K562 (cell line): ENCODE results near the gene CAGE1. TPM values are rescaled to one million over a fixed set of nuclear protein-coding genes. Genes with fewer than 3 reads are reported as not detected.

ENCODE experiments used
- CHD4 ChIP-seq: fragments of 200-600 bp; sonication (generic); IDR thresholded peaks from 3 replicates; pipeline ENCODE4 v1.6.1; 2012; ENCODE audit warnings: low read depth, mild to moderate bottlenecking, mixed read lengths, low read length, inconsistent platforms; ENCODE audit not compliant: insufficient read depth, insufficient replicate concordance, poor library complexity, severe bottlenecking
- CLOCK ChIP-seq: fragments of 250-450 bp; sonication (Bioruptor Pico); IDR thresholded peaks from 2 replicates; pipeline ENCODE4 v1.4.0; 2020; ENCODE audit warnings: mild to moderate bottlenecking, moderate library complexity, borderline replicate concordance
- CTCF ChIP-seq, 3 experiments: IDR thresholded peaks in 2 of 3; conservative IDR thresholded peaks in 1 of 3; 2 replicates each; pipeline ENCODE4 v1.5.1; 2011 to 2012; ENCODE audit warnings: low read length in 3 of 3, mild to moderate bottlenecking in 3 of 3, control low read depth in 2 of 3, improper control_type of control experiment in 1 of 3, inconsistent platforms in 1 of 3, low read depth in 1 of 3, mixed read lengths in 1 of 3, moderate library complexity in 1 of 3; ENCODE audit not compliant: insufficient read depth in 2 of 3
- EHMT2 ChIP-seq: fragments of 450-650 bp; IDR thresholded peaks from 2 replicates; pipeline ENCODE4 v1.6.1; 2018; ENCODE audit warnings: antibody characterized with exemption
- FOSL1 ChIP-seq: fragments of 200-800 bp; sonication (Bioruptor generic); conservative IDR thresholded peaks from 2 replicates; pipeline ENCODE4 v1.6.1; 2016; ENCODE audit warnings: missing genetic modification characterization, missing compliant biosample characterization
- HDGF ChIP-seq: fragments of 450-650 bp; IDR thresholded peaks from 2 replicates; pipeline ENCODE4 v1.6.1; 2016
- MLLT1 ChIP-seq, 2 experiments: fragments of 450-650 bp; IDR thresholded peaks; 2 replicates each; pipeline ENCODE4 v1.6.1; 2016
- MLX ChIP-seq, 2 experiments: fragments of 450-650 bp in 1 of 2; sonication (generic) in 1 of 2; formaldehyde crosslinking; conservative IDR thresholded peaks; 2 replicates each; pipeline versions ENCODE4 v1.4.0 to v1.8.1; 2020 to 2022; ENCODE audit warnings: mild to moderate bottlenecking in 1 of 2, missing genetic modification reagents in 1 of 2
- PHF20 ChIP-seq: fragments of 450-650 bp; IDR thresholded peaks from 2 replicates; pipeline ENCODE4 v1.6.1; 2018; ENCODE audit not compliant: partially characterized antibody
- PTRF ChIP-seq: fragments of 450-650 bp; IDR thresholded peaks from 2 replicates; pipeline ENCODE4 v1.6.1; 2016; ENCODE audit warnings: mild to moderate bottlenecking, missing genetic modification characterization, missing compliant biosample characterization
- SAFB2 ChIP-seq: fragments of 200-400 bp; formaldehyde crosslinking; IDR thresholded peaks from 2 replicates; pipeline ENCODE4 v1.6.1; 2018; ENCODE audit warnings: borderline replicate concordance, low read length, low read depth, moderate library complexity; ENCODE audit not compliant: severe bottlenecking
- SIN3A ChIP-seq, 2 experiments: fragments of 150-350 bp in 1 of 2; IDR thresholded peaks; 2 replicates each; pipeline ENCODE4 v1.6.1; 2011 to 2016; ENCODE audit warnings: borderline replicate concordance in 2 of 2, low read depth in 2 of 2, low read length in 2 of 2, mild to moderate bottlenecking in 2 of 2, moderate library complexity in 2 of 2; ENCODE audit not compliant: control insufficient read depth in 1 of 2
- TCF7L2 ChIP-seq: fragments of 150-350 bp; IDR thresholded peaks from 2 replicates; pipeline ENCODE4 v1.6.1; 2016; ENCODE audit warnings: low read depth, mild to moderate bottlenecking, low read length, moderate library complexity
- ZNF23 ChIP-seq: fragments of 250-450 bp; sonication (Bioruptor Pico); IDR thresholded peaks from 2 replicates; pipeline ENCODE4 v1.4.0; 2020; ENCODE audit warnings: mild to moderate bottlenecking
- ZNF316 ChIP-seq: fragments of 450-650 bp; IDR thresholded peaks from 2 replicates; pipeline ENCODE4 v1.6.1; 2016
- ZNF507 ChIP-seq: conservative IDR thresholded peaks from 2 replicates; pipeline ENCODE4 v1.6.1; 2017; ENCODE audit warnings: missing genetic modification characterization, missing compliant biosample characterization
- ZNF589 ChIP-seq: fragments of 200-800 bp; sonication (Bioruptor generic); IDR thresholded peaks from 2 replicates; pipeline ENCODE4 v1.6.1; 2016; ENCODE audit warnings: low read depth, missing genetic modification characterization, missing compliant biosample characterization
- ZNF695 ChIP-seq: fragments of 450-650 bp; formaldehyde crosslinking; IDR thresholded peaks from 2 replicates; pipeline ENCODE4 v1.4.0; 2020; ENCODE audit warnings: mild to moderate bottlenecking, moderate library complexity
- ZSCAN32 ChIP-seq: fragments of 450-650 bp; formaldehyde crosslinking; IDR thresholded peaks from 2 replicates; pipeline ENCODE4 v1.4.0; 2020; ENCODE audit warnings: mild to moderate bottlenecking, moderate library complexity
- polyA plus RNA-seq, 8 experiments: library from polyadenylated mRNA; depleted of rRNA in 4 of 8; stranded (reverse) in 5 of 8; unstranded in 3 of 8; fragments of >200 nt; fragmentation: Nextera tagmentation in 2 of 8; fragmentation: Illumina TruSeq in 1 of 8; extraction: Ambion mirVana in 2 of 8; extraction: Trizol in 1 of 8; gene quantifications; 2 replicates each; pipeline versions ENCODE4 v1.2.1 to v1.2.3, GENCODE V29; 2011 to 2014; ENCODE audit warnings: inconsistent platforms in 1 of 8, missing spikeins in 1 of 8
- total RNA-seq, 7 experiments: library from RNA; depleted of rRNA in 6 of 7; stranded (reverse); fragments of >200 nt in 6 of 7; fragmentation: Illumina TruSeq in 2 of 7; extraction: Trizol in 2 of 7; gene quantifications; 2 replicates each; pipeline versions ENCODE4 v1.2.1 to v1.2.3, GENCODE V29; 2011 to 2021; ENCODE audit warnings: low replicate concordance in 1 of 7

CAGE1 gene
- total and polyA plus RNA-seq, 9 of the 15 experiments (the other 6 are each of a cell fraction or from before 2014, with no cell fraction given): 0.13 to 0.33 (median 0.18) TPM; not detected in 4

- no peak for TF ChIP-seq CHD4
- no peak for TF ChIP-seq PHF20
- no peak for TF ChIP-seq ZNF695 (CRISPR knock-in tag)
- no peak for TF ChIP-seq MLX (CRISPR knock-in tag; conservative IDR thresholded peaks at IDR 0.05)
- no peak for TF ChIP-seq ZNF316
- no peak for TF ChIP-seq ZNF23
- TF ChIP-seq CLOCK (CRISPR knock-in tag): no peak
- no peak for TF ChIP-seq ZNF507 (tag)
- TF ChIP-seq CTCF (IDR thresholded peaks at IDR 0.05 in 2 of 3, conservative IDR thresholded peaks at IDR 0.05 in 1 of 3; ENCODE audit: insufficient read depth in 2 of 3, low read depth in 1 of 3, low read length in 3 of 3): no peak
- TF ChIP-seq MLLT1 (IDR thresholded peaks at IDR 0.05): no peak
- no peak for TF ChIP-seq EHMT2
- TF ChIP-seq ZSCAN32 (CRISPR knock-in tag): no peak
- no peak for TF ChIP-seq HDGF
- 0 out of 4 replicates have a peak, but pooled peaks of 1 of the 2 experiments have one; percentile 35 for TF ChIP-seq SIN3A (IDR thresholded peaks at IDR 0.05; ENCODE audit: borderline replicate concordance in 2 of 2, control insufficient read depth in 1 of 2, low read depth in 2 of 2, low read length in 2 of 2)
- TF ChIP-seq TCF7L2: no peak
- no peak for TF ChIP-seq PTRF (tag)
- no peak for TF ChIP-seq FOSL1 (tag)
- no peak for TF ChIP-seq SAFB2
- no peak for TF ChIP-seq ZNF589
Measured at GRCh38 chr6:7343546-7344475, 45.7 kb downstream of the CAGE1 start (continued).
